Trophoblast cell (in vitro differentiated cells and primary cell): Measurements from ENCODE around the gene LETMD1.

Source experiments
- DNase-seq, 2 donors: peaks; one replicate each; pipeline ENCODE4 v3.0.0-alpha.2; 2016
- H2AFZ ChIP-seq: 2 replicates; pipeline ENCODE4 v1.6.1; 2013; ENCODE audit warnings: low read length, moderate library complexity, mild to moderate bottlenecking; ENCODE audit not compliant: insufficient read depth, poor library complexity
- H2AK5ac ChIP-seq: 2 replicates; pipeline ENCODE4 v1.6.1; 2013; ENCODE audit warnings: mild to moderate bottlenecking, low read length
- H2BK120ac ChIP-seq: 2 replicates; pipeline ENCODE4 v1.6.1; 2013; ENCODE audit warnings: low read length, mild to moderate bottlenecking, moderate library complexity; ENCODE audit not compliant: insufficient read depth, poor library complexity
- H2BK12ac ChIP-seq: 2 replicates; pipeline ENCODE4 v1.6.1; 2013; ENCODE audit warnings: mild to moderate bottlenecking, low read length, moderate library complexity
- H2BK5ac ChIP-seq: 2 replicates; pipeline ENCODE4 v1.6.1; 2013; ENCODE audit warnings: low read length, low read depth, moderate library complexity, mild to moderate bottlenecking; ENCODE audit not compliant: poor library complexity
- H3K14ac ChIP-seq: 2 replicates; pipeline ENCODE4 v1.6.1; 2013; ENCODE audit warnings: mild to moderate bottlenecking, low read length
- H3K18ac ChIP-seq: 2 replicates; pipeline ENCODE4 v1.6.1; 2013; ENCODE audit warnings: mild to moderate bottlenecking, low read length
- H3K23ac ChIP-seq: 2 replicates; pipeline ENCODE4 v1.6.1; 2013; ENCODE audit warnings: low read length
- H3K27ac ChIP-seq: 2 replicates; pipeline ENCODE4 v1.5.1; 2013; ENCODE audit warnings: low read depth, mild to moderate bottlenecking, inconsistent platforms, low read length, moderate library complexity
- H3K27me3 ChIP-seq: 2 replicates; pipeline ENCODE4 v1.6.1; 2013; ENCODE audit warnings: inconsistent platforms, mild to moderate bottlenecking, low read length, moderate library complexity; ENCODE audit not compliant: insufficient read depth
- H3K36me3 ChIP-seq, 2 experiments: 1 replicate in 1 of 2; 2 replicates in 1 of 2; pipeline ENCODE4 v1.6.1; 2013; ENCODE audit warnings: low read length in 2 of 2, mild to moderate bottlenecking in 2 of 2, moderate library complexity in 1 of 2; ENCODE audit not compliant: insufficient read depth in 2 of 2, control insufficient read depth in 1 of 2
- H3K4ac ChIP-seq: 2 replicates; pipeline ENCODE4 v1.6.1; 2013; ENCODE audit warnings: low read depth, mild to moderate bottlenecking, low read length, moderate library complexity
- H3K4me1 ChIP-seq, 2 experiments: 1 replicate in 1 of 2; 2 replicates in 1 of 2; pipeline ENCODE4 v1.6.1; 2013; ENCODE audit warnings: low read length in 2 of 2, mild to moderate bottlenecking in 2 of 2, moderate library complexity in 1 of 2; ENCODE audit not compliant: insufficient read depth in 2 of 2, control insufficient read depth in 1 of 2
- H3K4me2 ChIP-seq: 2 replicates; pipeline ENCODE4 v1.6.1; 2013; ENCODE audit warnings: inconsistent platforms, mild to moderate bottlenecking, low read length, moderate library complexity
- H3K4me3 ChIP-seq: 2 replicates; pipeline ENCODE4 v1.5.1; 2013; ENCODE audit warnings: mild to moderate bottlenecking, low read depth, low read length, inconsistent platforms
- H3K79me1 ChIP-seq: one replicate; pipeline ENCODE4 v1.6.1; 2013; ENCODE audit warnings: low read length
- H3K79me2 ChIP-seq: 2 replicates; pipeline ENCODE4 v1.6.1; 2013; ENCODE audit warnings: low read length, mild to moderate bottlenecking; ENCODE audit not compliant: control insufficient read depth, insufficient read depth, poor library complexity
- H3K9ac ChIP-seq: 2 replicates; pipeline ENCODE4 v1.6.1; 2013; ENCODE audit warnings: mild to moderate bottlenecking, low read length
- H3K9me3 ChIP-seq: 2 replicates; pipeline ENCODE4 v1.6.1; 2013; ENCODE audit warnings: low read depth, mild to moderate bottlenecking, control low read depth, inconsistent platforms, low read length; ENCODE audit not compliant: insufficient read depth
- H4K12ac ChIP-seq: 2 replicates; pipeline ENCODE4 v1.6.1; 2013; ENCODE audit warnings: low read depth, mild to moderate bottlenecking, low read length, moderate library complexity
- H4K8ac ChIP-seq: 2 replicates; pipeline ENCODE4 v1.6.1; 2013; ENCODE audit warnings: low read depth, mild to moderate bottlenecking, low read length, moderate library complexity
- H4K91ac ChIP-seq: one replicate; pipeline ENCODE4 v1.6.1; 2013; ENCODE audit warnings: low read depth, mild to moderate bottlenecking, low read length, moderate library complexity
- WGBS: extraction: QIAGEN DNeasy Blood & Tissue Kit; methylation state at CpG from one replicate; pipeline ENCODE4 v1.1.7; 2013; ENCODE audit warnings: missing lambda C conversion rate; ENCODE audit not compliant: insufficient read length, insufficient coverage; ENCODE audit errors: extremely low coverage; 5-methylcytosine and 5-hydroxymethylcytosine counted together

LETMD1 gene

GRCh38 chr12:51085757-51086156 lies 37.6 kb downstream of the LETMD1 start:
- Histone ChIP-seq H2AFZ (no peak overlapping the region), H3K27ac (no peak overlapping the region), H3K4me2 (no peak overlapping the region), H3K4me3 (no peak overlapping the region), H4K8ac (no peak overlapping the region), H3K14ac (no peak overlapping the region), H4K91ac (no peak overlapping the region), H3K4ac (no peak overlapping the region), H3K79me1 (peaks cover 10% of the 10 kb centered on the region), H3K4me1 (peaks cover 6 to 7% of the 10 kb centered on the region in 2 experiments), H3K18ac (no peak overlapping the region), H2AK5ac (no peak overlapping the region), H3K9ac (no peak overlapping the region), H3K79me2 (peaks cover 10% of the 10 kb centered on the region), H2BK5ac (no peak overlapping the region), H2BK120ac (no peak overlapping the region), H3K36me3 (peaks cover 1 to 2% of the 10 kb centered on the region in 2 experiments), H3K9me3 (no peaks in the 10 kb centered on the region), H3K23ac (no peak overlapping the region), H4K12ac (no peak overlapping the region), H3K27me3 (no peaks in the 10 kb centered on the region), H2BK12ac (no peak overlapping the region)
- no CpG with 5 or more reads among the region's 3 CpGs for WGBS
- peak in 1 of 2 donors; percentile 28 for DNase-seq

GRCh38 chr12:51086933-51087332 lies 38.8 kb downstream of the LETMD1 start:
- no peak overlapping the region for H2BK5ac ChIP-seq
- no peak overlapping the region for H2AFZ ChIP-seq
- no peaks in the 10 kb centered on the region for H3K9me3 ChIP-seq
- no peak overlapping the region for H3K4me2 ChIP-seq
- H3K4ac ChIP-seq, result no peak overlapping the region
- no peak overlapping the region for H4K8ac ChIP-seq
- no peak overlapping the region for H4K12ac ChIP-seq
- no peak overlapping the region for H3K9ac ChIP-seq
- no peak overlapping the region for H2BK120ac ChIP-seq
- DNase-seq, result no peak
- H3K27ac ChIP-seq, result no peak overlapping the region
- no CpG with 5 or more reads among the region's 10 CpGs for WGBS
- H3K23ac ChIP-seq, result no peak overlapping the region
- no peak overlapping the region for H3K14ac ChIP-seq
- peaks cover 10% of the 10 kb centered on the region for H3K79me1 ChIP-seq
- H3K4me3 ChIP-seq, result no peak overlapping the region
- no peak overlapping the region for H2AK5ac ChIP-seq
- H3K36me3 ChIP-seq, result peaks cover 2 to 5% of the 10 kb centered on the region in 2 experiments
- H3K18ac ChIP-seq, result no peak overlapping the region
- peaks cover 10% of the 10 kb centered on the region for H3K79me2 ChIP-seq
- H2BK12ac ChIP-seq, result no peak overlapping the region
- peaks cover 5 to 6% of the 10 kb centered on the region in 2 experiments for H3K4me1 ChIP-seq
- no peaks in the 10 kb centered on the region for H3K27me3 ChIP-seq
- no peak overlapping the region for H4K91ac ChIP-seq

GRCh38 chr12:51087818-51088217 lies 39.7 kb downstream of the LETMD1 start:
- Histone ChIP-seq H4K91ac (no peak overlapping the region), H2AK5ac (no peak overlapping the region), H2BK5ac (no peak overlapping the region), H3K36me3 (peaks cover 3 to 9% of the 10 kb centered on the region in 2 experiments), H2BK12ac (no peak overlapping the region), H3K4ac (no peak overlapping the region), H2AFZ (no peak overlapping the region), H3K18ac (no peak overlapping the region), H3K9me3 (no peaks in the 10 kb centered on the region), H3K79me2 (peaks cover 5% of the 10 kb centered on the region), H3K4me2 (no peak overlapping the region), H3K79me1 (peaks cover 6% of the 10 kb centered on the region), H2BK120ac (no peak overlapping the region), H3K14ac (no peak overlapping the region), H3K4me1 (peaks cover 0 to 2% of the 10 kb centered on the region in 2 experiments), H4K12ac (no peak overlapping the region), H3K9ac (no peak overlapping the region), H3K27me3 (no peaks in the 10 kb centered on the region), H3K27ac (no peak overlapping the region), H4K8ac (no peak overlapping the region), H3K4me3 (no peak overlapping the region), H3K23ac (no peak overlapping the region)
- no CpG with 5 or more reads among the region's 3 CpGs for WGBS
- no peak for DNase-seq

GRCh38 chr12:51090705-51091229 lies 42.6 kb downstream of the LETMD1 start:
- Histone ChIP-seq H4K12ac (no peak overlapping the region), H3K27ac (no peak overlapping the region), H3K4ac (no peak overlapping the region), H4K91ac (no peak overlapping the region), H3K9me3 (no peaks in the 10 kb centered on the region), H3K27me3 (no peaks in the 10 kb centered on the region), H2BK12ac (no peak overlapping the region), H3K9ac (no peak overlapping the region), H3K23ac (no peak overlapping the region), H2BK120ac (no peak overlapping the region), H2AFZ (no peak overlapping the region), H3K14ac (no peak overlapping the region), H3K4me2 (no peak overlapping the region), H4K8ac (no peak overlapping the region), H3K4me1 (no peaks in the 10 kb centered on the region), H3K18ac (no peak overlapping the region), H2BK5ac (no peak overlapping the region), H3K4me3 (no peak overlapping the region), H3K79me2 (no peaks in the 10 kb centered on the region), H3K79me1 (no peaks in the 10 kb centered on the region), H2AK5ac (no peak overlapping the region), H3K36me3 (peaks cover 11 to 15% of the 10 kb centered on the region in 2 experiments)
- no peak for DNase-seq
- WGBS, result 100% methylated on average over 2 of the region's 10 CpGs
